K562 (cell line): ENCODE measurements around the gene UBXN1. TPM values are rescaled to one million over a fixed set of nuclear protein-coding genes. Genes with fewer than 3 reads are reported as not detected.

Source experiments
- MTA3 ChIP-seq: fragments of 450-650 bp; formaldehyde crosslinking; IDR thresholded peaks from 2 replicates; pipeline ENCODE4 v1.6.1; 2017; ENCODE audit warnings: mild to moderate bottlenecking, borderline replicate concordance
- ZBTB33 ChIP-seq: sonication (generic); formaldehyde crosslinking; IDR thresholded peaks from 2 replicates; pipeline ENCODE4 v1.8.1; 2023; ENCODE audit warnings: mild to moderate bottlenecking, missing genetic modification reagents
- polyA plus RNA-seq, 8 experiments: library from polyadenylated mRNA; depleted of rRNA in 4 of 8; stranded (reverse) in 5 of 8; unstranded in 3 of 8; fragments of >200 nt; fragmentation: Nextera tagmentation in 2 of 8; fragmentation: Illumina TruSeq in 1 of 8; extraction: Ambion mirVana in 2 of 8; extraction: Trizol in 1 of 8; gene quantifications; 2 replicates each; pipeline versions ENCODE4 v1.2.1 to v1.2.3, GENCODE V29; 2011 to 2014; ENCODE audit warnings: inconsistent platforms in 1 of 8, missing spikeins in 1 of 8
- total RNA-seq, 7 experiments: library from RNA; depleted of rRNA in 6 of 7; stranded (reverse); fragments of >200 nt in 6 of 7; fragmentation: Illumina TruSeq in 2 of 7; extraction: Trizol in 2 of 7; gene quantifications; 2 replicates each; pipeline versions ENCODE4 v1.2.1 to v1.2.3, GENCODE V29; 2011 to 2021; ENCODE audit warnings: low replicate concordance in 1 of 7
- TF ChIP-seq, protein P1 (sequence below): fragments of 450-650 bp; formaldehyde crosslinking; IDR thresholded peaks from 2 replicates; pipeline ENCODE4 v1.4.0; 2020; ENCODE audit warnings: mild to moderate bottlenecking
- TF ChIP-seq, protein P2 (sequence below): fragments of 250-450 bp; sonication (Bioruptor Pico); IDR thresholded peaks from 2 replicates; pipeline ENCODE4 v1.5.0; 2021; ENCODE audit warnings: mild to moderate bottlenecking, borderline replicate concordance

Gene UBXN1
- total and polyA plus RNA-seq, 9 of the 15 experiments (the other 6 are each of a cell fraction or from before 2014, with no cell fraction given): 4.8 to 263 (median 99.7) TPM

DNA sequence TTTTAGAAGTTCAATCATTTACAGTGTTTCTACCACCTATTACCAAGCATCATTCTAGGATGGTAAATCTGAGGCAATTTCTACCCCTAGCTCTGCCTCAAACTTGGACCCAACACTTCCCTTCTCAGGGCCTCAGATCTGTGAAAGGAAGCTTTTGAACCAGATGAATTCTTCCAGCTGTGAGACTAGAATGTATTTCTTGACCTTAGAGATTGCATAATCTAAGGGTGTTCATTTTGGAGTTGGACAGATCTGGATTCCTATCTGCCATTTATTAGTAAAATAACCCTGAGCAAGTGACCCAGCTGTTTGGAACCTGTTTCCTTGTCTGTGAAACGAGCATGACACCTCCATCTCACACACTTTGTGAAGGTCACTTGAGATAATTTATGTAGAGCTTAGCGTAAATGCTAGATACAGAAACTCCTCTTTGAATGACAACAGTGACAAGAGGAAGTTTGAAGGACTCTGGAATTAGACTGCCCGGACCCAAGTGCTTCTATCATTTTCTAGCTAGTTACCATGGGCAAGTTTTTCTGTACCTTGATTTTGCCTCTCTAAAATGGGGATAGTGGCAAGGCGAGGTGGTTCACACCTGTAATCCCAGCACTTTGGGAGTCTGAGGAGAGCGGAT lies 22.0 kb downstream of the UBXN1 start (continued):
- TF ChIP-seq ZBTB33 (CRISPR knock-in tag): peak; percentile 31; the same call in 1 of the 2 replicates
- TF ChIP-seq MTA3: no peak
- TF ChIP-seq, protein P1, sequence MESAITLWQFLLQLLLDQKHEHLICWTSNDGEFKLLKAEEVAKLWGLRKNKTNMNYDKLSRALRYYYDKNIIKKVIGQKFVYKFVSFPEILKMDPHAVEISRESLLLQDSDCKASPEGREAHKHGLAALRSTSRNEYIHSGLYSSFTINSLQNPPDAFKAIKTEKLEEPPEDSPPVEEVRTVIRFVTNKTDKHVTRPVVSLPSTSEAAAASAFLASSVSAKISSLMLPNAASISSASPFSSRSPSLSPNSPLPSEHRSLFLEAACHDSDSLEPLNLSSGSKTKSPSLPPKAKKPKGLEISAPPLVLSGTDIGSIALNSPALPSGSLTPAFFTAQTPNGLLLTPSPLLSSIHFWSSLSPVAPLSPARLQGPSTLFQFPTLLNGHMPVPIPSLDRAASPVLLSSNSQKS: no peak
- TF ChIP-seq, protein P2, sequence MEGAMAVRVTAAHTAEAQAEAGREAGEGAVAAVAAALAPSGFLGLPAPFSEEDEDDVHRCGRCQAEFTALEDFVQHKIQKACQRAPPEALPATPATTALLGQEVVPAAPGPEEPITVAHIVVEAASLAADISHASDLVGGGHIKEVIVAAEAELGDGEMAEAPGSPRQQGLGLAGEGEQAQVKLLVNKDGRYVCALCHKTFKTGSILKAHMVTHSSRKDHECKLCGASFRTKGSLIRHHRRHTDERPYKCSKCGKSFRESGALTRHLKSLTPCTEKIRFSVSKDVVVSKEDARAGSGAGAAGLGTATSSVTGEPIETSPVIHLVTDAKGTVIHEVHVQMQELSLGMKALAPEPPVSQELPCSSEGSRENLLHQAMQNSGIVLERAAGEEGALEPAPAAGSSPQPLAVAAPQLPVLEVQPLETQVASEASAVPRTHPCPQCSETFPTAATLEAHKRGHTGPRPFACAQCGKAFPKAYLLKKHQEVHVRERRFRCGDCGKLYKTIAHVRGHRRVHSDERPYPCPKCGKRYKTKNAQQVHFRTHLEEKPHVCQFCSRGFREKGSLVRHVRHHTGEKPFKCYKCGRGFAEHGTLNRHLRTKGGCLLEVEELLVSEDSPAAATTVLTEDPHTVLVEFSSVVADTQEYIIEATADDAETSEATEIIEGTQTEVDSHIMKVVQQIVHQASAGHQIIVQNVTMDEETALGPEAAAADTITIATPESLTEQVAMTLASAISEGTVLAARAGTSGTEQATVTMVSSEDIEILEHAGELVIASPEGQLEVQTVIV (CRISPR knock-in tag): no peak
